ENCODE data around the gene GALNT18.

DNA sequence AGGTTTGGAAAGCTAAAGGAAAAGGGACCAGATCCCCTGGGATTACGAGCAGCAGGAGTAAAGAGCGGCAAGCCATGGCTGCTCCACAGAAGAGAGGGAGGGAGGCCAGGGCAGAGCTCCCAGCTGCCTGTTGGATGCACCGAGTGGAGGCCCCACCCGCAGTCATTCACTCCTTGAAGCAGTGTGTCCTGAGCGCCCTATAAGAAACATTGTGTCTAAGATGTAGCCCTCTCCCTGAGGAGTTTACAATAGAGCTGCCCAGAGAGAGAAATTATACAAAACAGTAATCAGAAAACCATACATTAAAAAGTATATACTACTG lies 214.1 kb downstream of the GALNT18 start:
- TF ChIP-seq, protein P1, sequence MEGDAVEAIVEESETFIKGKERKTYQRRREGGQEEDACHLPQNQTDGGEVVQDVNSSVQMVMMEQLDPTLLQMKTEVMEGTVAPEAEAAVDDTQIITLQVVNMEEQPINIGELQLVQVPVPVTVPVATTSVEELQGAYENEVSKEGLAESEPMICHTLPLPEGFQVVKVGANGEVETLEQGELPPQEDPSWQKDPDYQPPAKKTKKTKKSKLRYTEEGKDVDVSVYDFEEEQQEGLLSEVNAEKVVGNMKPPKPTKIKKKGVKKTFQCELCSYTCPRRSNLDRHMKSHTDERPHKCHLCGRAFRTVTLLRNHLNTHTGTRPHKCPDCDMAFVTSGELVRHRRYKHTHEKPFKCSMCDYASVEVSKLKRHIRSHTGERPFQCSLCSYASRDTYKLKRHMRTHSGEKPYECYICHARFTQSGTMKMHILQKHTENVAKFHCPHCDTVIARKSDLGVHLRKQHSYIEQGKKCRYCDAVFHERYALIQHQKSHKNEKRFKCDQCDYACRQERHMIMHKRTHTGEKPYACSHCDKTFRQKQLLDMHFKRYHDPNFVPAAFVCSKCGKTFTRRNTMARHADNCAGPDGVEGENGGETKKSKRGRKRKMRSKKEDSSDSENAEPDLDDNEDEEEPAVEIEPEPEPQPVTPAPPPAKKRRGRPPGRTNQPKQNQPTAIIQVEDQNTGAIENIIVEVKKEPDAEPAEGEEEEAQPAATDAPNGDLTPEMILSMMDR (IDR thresholded peaks at IDR 0.05) = no peak
- TF ChIP-seq POLR2A (IDR thresholded peaks at IDR 0.05) = no peak
- no peak for TF ChIP-seq EP300 (IDR thresholded peaks at IDR 0.05)

Measured in ovary (tissue), 3 donors.